Stimulated activated CD4-positive, alpha-beta T cell treated with anti-CD3 and anti-CD28 coated beads, Interleukin-15, amount 100 ng/mL, for 24 hours (primary cell): ENCODE results near the gene CREB3L1.
A peak's percentile ranks its signal among the peaks of the same experiment; 100 is the strongest.

Experiments
- DNase-seq: peaks from one replicate; pipeline ENCODE4 v3.0.0-alpha.2; 2020

Gene CREB3L1

GRCh38 chr11:46347637-46348311 lies 70.3 kb downstream of the CREB3L1 start:
- peak; percentile 50 for DNase-seq

- DNase-seq: peak; percentile 73
These were observed 71.3 kb downstream of the CREB3L1 start for GRCh38 chr11:46348566-46349401.

- DNase-seq: no peak
These were observed 73.2 kb downstream of the CREB3L1 start for GRCh38 chr11:46350695-46351094.

GRCh38 chr11:46351148-46351547 lies 73.7 kb downstream of the CREB3L1 start:
- DNase-seq: no peak

GRCh38 chr11:46351606-46352005 lies 74.1 kb downstream of the CREB3L1 start:
- no peak for DNase-seq

- peak; percentile 80 for DNase-seq
These were observed 74.8 kb downstream of the CREB3L1 start for GRCh38 chr11:46352063-46352841.

GRCh38 chr11:46353698-46354097 lies 76.2 kb downstream of the CREB3L1 start:
- peak; percentile 81 for DNase-seq

- no peak for DNase-seq
These were observed 79.5 kb downstream of the CREB3L1 start for GRCh38 chr11:46356924-46357482.

GRCh38 chr11:46357483-46357936 lies 80.0 kb downstream of the CREB3L1 start:
- no peak for DNase-seq

- no peak for DNase-seq
These were observed 82.5 kb downstream of the CREB3L1 start for GRCh38 chr11:46359953-46360352.

- no peak for DNase-seq
These were observed 83.4 kb downstream of the CREB3L1 start for GRCh38 chr11:46360878-46361277.

- DNase-seq: peak; percentile 79
These were observed 84.1 kb downstream of the CREB3L1 start for GRCh38 chr11:46361283-46362155.

GRCh38 chr11:46362156-46363030 lies 84.9 kb downstream of the CREB3L1 start:
- no peak for DNase-seq

GRCh38 chr11:46363031-46363407 lies 85.6 kb downstream of the CREB3L1 start:
- DNase-seq: no peak

- DNase-seq: no peak
These were observed 86.1 kb downstream of the CREB3L1 start for GRCh38 chr11:46363455-46364005.

GRCh38 chr11:46364056-46364455 lies 86.6 kb downstream of the CREB3L1 start:
- DNase-seq: no peak

GRCh38 chr11:46364791-46365190 lies 87.3 kb downstream of the CREB3L1 start:
- no peak for DNase-seq

- no peak for DNase-seq
These were observed 88.8 kb downstream of the CREB3L1 start for GRCh38 chr11:46366260-46366659.

GRCh38 chr11:46366661-46367161 lies 89.2 kb downstream of the CREB3L1 start:
- no peak for DNase-seq

GRCh38 chr11:46367244-46367915 lies 89.9 kb downstream of the CREB3L1 start:
- DNase-seq: peak; percentile 81
